ENCODE measurements around the gene TSPEAR.
"Not testable (repeated sequence)": the region's sequence is repeated elsewhere in the genome, so short reads cannot be mapped to it uniquely, and the experiment has no call there.

The TSPEAR gene

GRCh38 chr21:44657635-44658540 is 53.5 kb downstream of the TSPEAR start, which contains the start of gene KRTAP12-3:
Gene KRTAP12-3 (plus strand): TSS chr21:44657932. CDS start chr21:44657980, 48 bp downstream.
- Histone ChIP-seq H3K36me3 (ENCODE audit: insufficient read depth, low read length) (no peaks in the 10 kb centered on the region), H3K9me3 (ENCODE audit: control insufficient read depth, insufficient read depth, low read length) (no peaks in the 10 kb centered on the region), H3K9ac (ENCODE audit: low read depth, low read length) (no peak within 1 kb of the TSS), H3K4me1 (ENCODE audit: insufficient read depth, low read length) (peaks cover 6% of the 10 kb centered on the region; the same call in 1 of the 2 replicates)

DNA sequence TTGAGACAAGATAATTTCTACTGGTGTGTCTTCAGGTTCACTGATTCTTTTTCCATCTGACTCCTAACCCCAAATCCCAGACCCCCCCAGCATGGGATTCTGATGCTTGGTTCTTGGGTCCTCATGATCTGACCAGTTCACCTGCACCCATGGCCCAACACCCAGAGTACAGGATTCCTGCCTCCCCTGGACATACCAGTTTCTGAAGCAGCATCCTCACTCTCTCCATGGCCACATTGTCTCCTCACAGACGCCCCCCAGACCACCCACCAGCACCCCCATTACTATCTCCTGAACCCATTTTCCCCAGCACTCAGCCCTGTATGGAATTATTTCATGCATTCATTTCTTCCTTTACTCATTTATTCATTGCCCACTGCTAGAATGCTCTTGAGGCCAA is 54.5 kb downstream of the TSPEAR start:
- Histone ChIP-seq H3K9ac (ENCODE audit: low read depth, low read length) (no peak overlapping the region), H3K36me3 (ENCODE audit: insufficient read depth, low read length) (no peaks in the 10 kb centered on the region), H3K4me1 (ENCODE audit: insufficient read depth, low read length) (peaks cover 6% of the 10 kb centered on the region; the same call in 1 of the 2 replicates), H3K9me3 (ENCODE audit: control insufficient read depth, insufficient read depth, low read length) (no peaks in the 10 kb centered on the region)

DNA sequence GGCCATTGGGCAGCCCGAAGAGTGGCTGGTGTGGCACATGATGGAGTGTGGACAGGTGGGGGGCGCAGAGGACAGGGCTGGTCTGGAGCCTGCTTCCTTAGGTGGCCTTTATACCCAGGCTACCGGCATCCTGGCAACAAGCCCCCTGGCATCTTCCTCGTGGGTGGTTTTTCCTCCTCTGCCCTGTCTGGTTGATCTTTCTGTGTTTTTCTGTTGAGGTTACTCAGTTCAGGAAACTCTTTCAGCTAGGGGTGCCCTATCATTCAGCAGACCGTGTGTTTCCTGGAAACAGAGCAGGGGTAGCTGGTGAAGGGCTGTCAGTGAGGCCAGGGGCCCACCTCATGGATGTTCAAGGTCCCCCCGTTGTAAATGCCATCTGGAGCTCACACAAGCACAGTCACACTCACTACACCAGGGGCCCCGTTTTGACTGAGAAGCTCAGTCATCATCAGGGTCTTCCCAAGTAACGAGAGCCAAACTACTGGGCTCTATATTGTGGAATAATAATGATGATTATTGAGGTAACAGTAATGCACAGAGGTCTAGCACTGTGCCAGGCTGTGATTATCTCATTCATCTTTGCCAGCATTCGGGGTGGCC is 56.7 kb downstream of the TSPEAR start, which contains the start of gene KRTAP12-4:
Gene KRTAP12-4, minus strand, starts transcription at position 84 of the 600 bp plus-strand sequence. Its CDS starts 45 bp downstream, at position 39.
- H3K4me1 ChIP-seq (ENCODE audit: insufficient read depth, low read length) = peaks cover 6% of the 10 kb centered on the region; the same call in 1 of the 2 replicates
- no peaks in the 10 kb centered on the region for H3K36me3 ChIP-seq (ENCODE audit: insufficient read depth, low read length)
- no peaks in the 10 kb centered on the region for H3K9me3 ChIP-seq (ENCODE audit: control insufficient read depth, insufficient read depth, low read length)
- H3K9ac ChIP-seq (ENCODE audit: low read depth, low read length) = no peak within 1 kb of the TSS

- H3K4me1 ChIP-seq (ENCODE audit: insufficient read depth, low read length) = peaks cover 2% of the 10 kb centered on the region; the same call in 1 of the 2 replicates
- no peaks in the 10 kb centered on the region for H3K36me3 ChIP-seq (ENCODE audit: insufficient read depth, low read length)
- no peaks in the 10 kb centered on the region for H3K9me3 ChIP-seq (ENCODE audit: control insufficient read depth, insufficient read depth, low read length)
- no peak overlapping the region for H3K9ac ChIP-seq (ENCODE audit: low read depth, low read length)
These were observed 57.5 kb downstream of the TSPEAR start for GRCh38 chr21:44653656-44654575.

GRCh38 chr21:44653123-44653522 is 58.2 kb downstream of the TSPEAR start:
- H3K9ac ChIP-seq (ENCODE audit: low read depth, low read length) = no peak overlapping the region
- H3K4me1 ChIP-seq (ENCODE audit: insufficient read depth, low read length) = no peaks in the 10 kb centered on the region
- H3K36me3 ChIP-seq (ENCODE audit: insufficient read depth, low read length) = no peaks in the 10 kb centered on the region
- H3K9me3 ChIP-seq (ENCODE audit: control insufficient read depth, insufficient read depth, low read length) = no peaks in the 10 kb centered on the region

DNA sequence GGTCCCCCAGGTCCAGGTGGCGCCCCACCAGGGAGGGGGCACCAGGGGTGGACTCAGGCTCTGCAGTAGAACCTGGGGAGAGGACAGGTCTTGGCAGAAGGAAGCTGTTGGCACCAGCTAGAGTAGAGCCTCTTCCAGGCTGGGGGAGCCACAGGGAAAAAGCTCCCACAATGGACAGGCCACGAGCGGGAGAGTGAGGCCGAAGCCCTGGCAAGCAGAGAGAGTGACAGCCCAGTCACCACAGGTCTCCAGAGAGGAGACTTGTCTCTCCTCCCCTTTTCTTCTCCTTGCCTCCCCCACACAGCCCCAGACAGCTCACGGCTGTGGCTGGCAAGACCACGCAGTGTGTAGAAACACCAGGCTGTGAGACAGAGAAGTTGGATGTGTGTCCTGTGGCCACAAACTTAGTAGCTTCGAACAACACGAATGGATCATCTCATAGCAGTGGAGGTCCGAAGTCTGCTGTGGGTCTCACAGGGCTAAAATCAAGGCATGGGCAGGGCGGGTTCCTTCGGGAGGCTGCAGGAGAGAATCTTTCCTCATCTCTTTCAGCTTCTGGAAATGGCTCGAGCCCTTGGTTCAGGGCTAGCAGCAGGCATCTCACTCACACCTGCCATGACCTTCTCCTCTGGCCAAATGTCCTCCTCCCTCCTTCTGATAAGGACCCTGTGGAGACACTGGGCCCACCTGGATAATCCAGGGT is 60.2 kb downstream of the TSPEAR start:
- no peaks in the 10 kb centered on the region for H3K9me3 ChIP-seq (ENCODE audit: control insufficient read depth, insufficient read depth, low read length)
- no peaks in the 10 kb centered on the region for H3K4me1 ChIP-seq (ENCODE audit: insufficient read depth, low read length)
- no peak overlapping the region for H3K9ac ChIP-seq (ENCODE audit: low read depth, low read length)
- H3K36me3 ChIP-seq (ENCODE audit: insufficient read depth, low read length) = no peaks in the 10 kb centered on the region

- no peaks in the 10 kb centered on the region for H3K9me3 ChIP-seq (ENCODE audit: control insufficient read depth, insufficient read depth, low read length)
- no peak overlapping the region for H3K9ac ChIP-seq (ENCODE audit: low read depth, low read length)
- H3K36me3 ChIP-seq (ENCODE audit: insufficient read depth, low read length) = no peaks in the 10 kb centered on the region
- H3K4me1 ChIP-seq (ENCODE audit: insufficient read depth, low read length) = no peaks in the 10 kb centered on the region
These were observed 61.0 kb downstream of the TSPEAR start for GRCh38 chr21:44650265-44650972.

DNA sequence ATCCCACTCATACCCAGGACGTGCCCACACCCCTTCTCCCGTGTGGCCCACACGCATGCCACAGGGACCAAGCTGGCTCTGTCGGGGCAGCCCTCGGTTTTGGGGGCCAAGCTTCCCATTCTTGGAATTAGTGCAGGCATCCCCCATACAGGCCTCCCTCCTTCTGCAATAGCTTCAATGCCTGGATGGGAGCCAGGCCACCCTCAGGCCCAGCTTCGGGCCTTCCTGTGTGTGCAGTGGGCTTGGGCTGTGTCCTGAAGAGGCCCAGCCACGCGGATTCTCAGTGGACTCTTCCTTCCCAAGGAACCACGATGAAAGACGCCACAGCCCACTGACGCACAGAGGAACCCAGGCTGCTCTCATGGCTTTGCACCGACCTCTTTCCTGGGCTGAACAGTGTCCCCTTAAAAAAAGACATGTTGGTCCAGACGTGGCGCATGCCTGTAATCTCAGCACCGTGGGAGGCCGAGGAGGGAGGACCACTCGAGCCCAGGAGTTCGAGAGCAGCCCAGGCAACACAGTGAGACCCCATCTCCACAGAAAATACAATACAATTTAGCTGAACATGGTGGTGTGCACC is 61.8 kb downstream of the TSPEAR start:
- Histone ChIP-seq H3K9ac (ENCODE audit: low read depth, low read length) (no peak overlapping the region), H3K4me1 (ENCODE audit: insufficient read depth, low read length) (no peaks in the 10 kb centered on the region), H3K9me3 (ENCODE audit: control insufficient read depth, insufficient read depth, low read length) (peaks cover 4% of the 10 kb centered on the region; the same call in 1 of the 2 replicates), H3K36me3 (ENCODE audit: insufficient read depth, low read length) (no peaks in the 10 kb centered on the region)

- Histone ChIP-seq H3K4me1 (ENCODE audit: insufficient read depth, low read length) (no peaks in the 10 kb centered on the region), H3K9me3 (ENCODE audit: control insufficient read depth, insufficient read depth, low read length) (peaks cover 8% of the 10 kb centered on the region), H3K36me3 (ENCODE audit: insufficient read depth, low read length) (no peaks in the 10 kb centered on the region), H3K9ac (ENCODE audit: low read depth, low read length) (no peak overlapping the region)
These were observed 62.6 kb downstream of the TSPEAR start for GRCh38 chr21:44648557-44649311.

DNA sequence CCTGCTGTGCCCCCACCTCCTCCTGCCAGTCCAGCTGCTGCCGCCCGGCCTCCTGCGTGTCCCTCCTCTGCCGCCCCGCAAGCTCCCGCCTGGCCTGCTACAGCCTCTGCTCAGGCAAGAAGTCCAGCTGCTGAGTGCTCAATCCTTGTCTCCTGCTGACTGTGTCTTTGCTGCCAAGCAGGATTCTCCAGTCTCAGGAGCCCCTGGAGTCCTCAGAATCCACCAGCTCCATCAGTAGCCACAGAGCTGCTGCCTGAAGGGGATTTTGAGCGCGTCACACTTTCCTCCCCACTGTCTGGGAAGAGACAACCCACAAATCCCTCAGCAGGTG is 64.2 kb downstream of the TSPEAR start:
- H3K9me3 ChIP-seq (ENCODE audit: control insufficient read depth, insufficient read depth, low read length) = peaks cover 8% of the 10 kb centered on the region
- H3K36me3 ChIP-seq (ENCODE audit: insufficient read depth, low read length) = no peaks in the 10 kb centered on the region
- no peaks in the 10 kb centered on the region for H3K4me1 ChIP-seq (ENCODE audit: insufficient read depth, low read length)
- no peak overlapping the region for H3K9ac ChIP-seq (ENCODE audit: low read depth, low read length)

DNA sequence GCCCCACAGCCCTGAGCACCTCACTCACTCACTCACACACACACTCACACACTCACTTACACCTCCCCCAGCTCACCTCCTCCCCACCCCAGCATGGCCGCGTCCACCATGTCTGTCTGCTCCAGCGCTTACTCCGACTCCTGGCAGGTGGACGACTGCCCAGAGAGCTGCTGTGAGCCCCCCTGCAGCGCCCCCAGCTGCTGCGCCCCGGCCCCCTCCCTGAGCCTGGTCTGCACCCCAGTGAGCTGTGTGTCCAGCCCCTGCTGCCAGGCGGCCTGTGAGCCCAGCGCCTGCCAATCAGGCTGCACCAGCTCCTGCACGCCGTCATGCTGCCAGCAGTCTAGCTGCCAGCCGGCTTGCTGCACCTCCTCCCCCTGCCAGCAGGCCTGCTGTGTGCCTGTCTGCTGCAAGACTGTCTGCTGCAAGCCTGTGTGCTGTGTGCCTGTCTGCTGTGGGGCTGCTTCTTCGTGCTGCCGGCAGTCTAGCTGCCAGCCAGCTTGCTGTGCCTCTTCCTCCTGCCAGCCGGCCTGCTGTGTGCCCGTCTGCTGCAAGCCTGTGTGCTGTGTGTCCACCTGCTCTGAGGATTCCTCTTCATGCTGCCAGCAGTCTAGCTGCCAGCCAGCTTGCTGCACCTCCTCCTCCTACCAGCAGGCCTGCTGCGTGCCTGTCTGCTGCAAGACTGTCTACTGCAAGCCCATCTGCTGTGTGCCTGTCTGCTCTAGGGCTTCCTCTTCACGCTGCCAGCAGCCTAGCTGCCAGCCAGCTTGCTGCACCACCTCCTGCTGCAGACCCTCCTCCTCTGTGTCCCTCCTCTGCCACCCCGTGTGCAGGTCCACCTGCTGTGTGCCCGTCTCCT is 64.8 kb downstream of the TSPEAR start, which contains the start of gene KRTAP10-11:
Gene KRTAP10-11, plus strand, starts transcription at position 49 of the 856 bp plus-strand sequence. Its CDS starts 45 bp downstream, at position 94.
- not testable (repeated sequence) for H3K36me3 ChIP-seq (ENCODE audit: insufficient read depth, low read length); H3K4me1 ChIP-seq (ENCODE audit: insufficient read depth, low read length); H3K9ac ChIP-seq (ENCODE audit: low read depth, low read length); H3K9me3 ChIP-seq (ENCODE audit: control insufficient read depth, insufficient read depth, low read length)

DNA sequence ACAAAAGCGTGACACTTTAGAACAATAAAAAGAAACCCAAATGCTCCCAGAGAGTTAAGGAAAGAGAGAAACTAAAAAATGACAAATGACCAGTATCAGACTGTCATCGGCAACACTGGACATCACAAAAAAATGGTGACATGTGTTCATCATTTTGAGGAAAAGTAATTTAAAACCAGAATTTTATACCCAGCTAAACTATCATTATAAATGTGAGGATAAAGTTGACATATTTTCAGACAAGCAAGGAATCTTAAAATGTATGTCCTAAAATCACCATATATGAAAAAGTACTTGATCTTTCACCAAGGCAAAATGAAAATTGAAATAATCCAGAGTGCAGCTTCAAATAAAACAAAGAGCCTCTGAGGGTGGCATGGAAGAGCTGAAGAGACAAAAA is 66.5 kb downstream of the TSPEAR start:
- peaks cover 18% of the 10 kb centered on the region for H3K9me3 ChIP-seq (ENCODE audit: control insufficient read depth, insufficient read depth, low read length)

More for the DNA sequence above, 66.5 kb downstream of the TSPEAR start:
- Histone ChIP-seq H3K36me3 (ENCODE audit: insufficient read depth, low read length) (no peaks in the 10 kb centered on the region), H3K4me1 (ENCODE audit: insufficient read depth, low read length) (no peaks in the 10 kb centered on the region), H3K9ac (ENCODE audit: low read depth, low read length) (no peak overlapping the region)

Data from ES-I3 (cell line).